ENCODE measurements around the gene THOC1. TPM values are rescaled to one million over a fixed set of nuclear protein-coding genes. Genes with fewer than 3 reads are reported as not detected.

The THOC1 gene
- total and polyA plus RNA-seq, 2 of the 8 experiments (the other 6 are each of a cell fraction or from before 2014, with no cell fraction given): 19.1 to 66.4 TPM

Other genes with a start within 250 kb of the THOC1 start
- 0.36 and 0.60 TPM in 2 replicates for gene TUBB8B, start 218.4 kb downstream of the THOC1 start, total RNA-seq (2021; fragmentation: NEBNext Ultra II Directional; extraction: Animal tissue kit (Norgen Biotek cat#: 25700))
- 1.3 TPM in 2 replicates for gene TUBB8B, start 218.4 kb downstream of the THOC1 start, polyA plus RNA-seq (2011; rRNA removed)
- 87.0 and 91.1 TPM in 2 replicates for gene USP14, start 109.5 kb downstream of the THOC1 start, total RNA-seq (2021; fragmentation: NEBNext Ultra II Directional; extraction: Animal tissue kit (Norgen Biotek cat#: 25700))
- 8.6 and 14.8 TPM in 2 replicates for gene USP14, start 109.5 kb downstream of the THOC1 start, polyA plus RNA-seq (2011; rRNA removed)
- gene COLEC12, start 232.7 kb upstream of the THOC1 start, total RNA-seq (2021; fragmentation: NEBNext Ultra II Directional; extraction: Animal tissue kit (Norgen Biotek cat#: 25700)): 2.2 and 2.3 TPM in 2 replicates
- 0.44 and 0.47 TPM in 2 replicates for gene COLEC12, start 232.7 kb upstream of the THOC1 start, polyA plus RNA-seq (2011; rRNA removed)

All from H1 (cell line).